ENCODE measurements around the gene TP73. TPM values are rescaled to one million over a fixed set of nuclear protein-coding genes. Genes with fewer than 3 reads are reported as not detected.

TP73 gene
- total and polyA plus RNA-seq, 2 experiments from 2014 or later = not detected

GRCh38 chr1:3640121-3640837 lies 12.0 kb upstream of the TP73 start:
- no peaks in the 10 kb centered on the region for H3F3A ChIP-seq (ENCODE audit: insufficient read depth)
- TF ChIP-seq EZH2phosphoT487 (IDR thresholded peaks at IDR 0.05; ENCODE audit: insufficient read depth, low read depth) = no peak
- TF ChIP-seq EZH2 (IDR thresholded peaks at IDR 0.05; ENCODE audit: insufficient read depth, poor library complexity, severe bottlenecking) = no peak
- no peaks in the 10 kb centered on the region for H3K4me1 ChIP-seq (ENCODE audit: insufficient read depth)
- no peak overlapping the region for H3K9ac ChIP-seq
- H3K4me3 ChIP-seq = no peak overlapping the region
- H3K9me2 ChIP-seq (ENCODE audit: insufficient read depth) = no peaks in the 10 kb centered on the region
- H3K27me3 ChIP-seq (replicated peaks; ENCODE audit: insufficient read depth) = no peaks in the 10 kb centered on the region
- no peaks in the 10 kb centered on the region for H3K79me2 ChIP-seq (ENCODE audit: insufficient read depth)
- peaks cover 4% of the 10 kb centered on the region; the same call in 1 of the 2 replicates for H3K36me3 ChIP-seq (ENCODE audit: low read depth)
- no peak overlapping the region for H3K4me2 ChIP-seq (ENCODE audit: unreplicated experiment)
- no peaks in the 10 kb centered on the region for H4K20me1 ChIP-seq (ENCODE audit: insufficient read depth)
- 90 to 95% methylated on average over 16 to 33 of the region's 36 CpGs for WGBS, 2 experiments (ENCODE audit: low coverage in 1 of 2, low lambda C conversion rate in 2 of 2, missing lambda C conversion rate in 2 of 2)
- H3K9me3 ChIP-seq (ENCODE audit: low read depth) = no peaks in the 10 kb centered on the region
- in situ Hi-C loops (cut with MboI) = no loop called here
- DNase-seq = no peak
- H2AFZ ChIP-seq = no peak overlapping the region
- no peak overlapping the region for H3K27ac ChIP-seq

DNA sequence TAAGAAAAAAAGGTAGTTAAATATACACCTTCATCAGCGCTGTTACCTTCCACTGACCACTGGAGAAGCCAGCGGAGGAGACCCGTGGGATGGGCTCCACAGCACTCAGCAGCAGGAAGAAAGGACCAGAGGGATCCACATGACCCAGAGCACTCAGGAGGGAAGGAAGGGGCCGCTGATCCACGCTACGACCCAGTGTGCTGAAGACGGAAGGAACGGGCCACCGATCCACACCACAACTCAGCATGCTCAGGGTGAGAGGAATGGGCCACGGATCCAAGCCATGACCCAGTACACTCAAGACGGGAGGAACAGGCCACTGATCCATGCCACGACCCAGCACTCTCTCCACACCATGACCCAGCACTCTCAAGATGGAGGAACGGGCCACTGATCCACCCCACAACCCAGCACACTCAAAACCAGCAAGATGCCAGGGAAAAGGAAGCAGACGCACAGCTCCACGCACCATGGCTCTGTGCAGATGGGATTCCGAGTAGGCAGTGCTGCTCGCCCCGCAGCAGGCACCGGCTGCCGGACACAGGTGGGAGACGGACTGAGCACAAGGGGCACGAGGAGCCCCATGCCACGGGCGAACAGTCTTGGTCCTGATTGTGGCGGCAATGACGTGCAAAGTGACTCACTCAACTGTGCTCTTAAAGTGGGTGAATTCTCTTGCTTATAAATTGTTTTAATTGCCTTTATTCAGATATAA lies 11.1 kb upstream of the TP73 start:
- H3K9me2 ChIP-seq (ENCODE audit: insufficient read depth) = no peaks in the 10 kb centered on the region
- H3K4me2 ChIP-seq (ENCODE audit: unreplicated experiment) = no peak overlapping the region
- no peak overlapping the region for H3K9ac ChIP-seq
- WGBS, 2 experiments (ENCODE audit: low coverage in 1 of 2, low lambda C conversion rate in 2 of 2, missing lambda C conversion rate in 2 of 2) = 92 to 94% methylated on average over 25 to 26 of the region's 26 CpGs
- no peak overlapping the region for H3K27ac ChIP-seq
- H3F3A ChIP-seq (ENCODE audit: insufficient read depth) = no peaks in the 10 kb centered on the region
- no peaks in the 10 kb centered on the region for H4K20me1 ChIP-seq (ENCODE audit: insufficient read depth)
- peaks cover 4% of the 10 kb centered on the region; the same call in 1 of the 2 replicates for H3K36me3 ChIP-seq (ENCODE audit: low read depth)
- H3K4me1 ChIP-seq (ENCODE audit: insufficient read depth) = no peaks in the 10 kb centered on the region
- no peak overlapping the region for H2AFZ ChIP-seq
- no peak for DNase-seq
- no peak for TF ChIP-seq EZH2 (IDR thresholded peaks at IDR 0.05; ENCODE audit: insufficient read depth, poor library complexity, severe bottlenecking)
- TF ChIP-seq EZH2phosphoT487 (IDR thresholded peaks at IDR 0.05; ENCODE audit: insufficient read depth, low read depth) = no peak
- in situ Hi-C loops (cut with MboI) = no loop called here
- H3K79me2 ChIP-seq (ENCODE audit: insufficient read depth) = no peaks in the 10 kb centered on the region
- H3K27me3 ChIP-seq (replicated peaks; ENCODE audit: insufficient read depth) = no peaks in the 10 kb centered on the region
- no peak overlapping the region for H3K4me3 ChIP-seq
- no peaks in the 10 kb centered on the region for H3K9me3 ChIP-seq (ENCODE audit: low read depth)

GRCh38 chr1:3641816-3642215 lies 10.5 kb upstream of the TP73 start:
- in situ Hi-C loops (cut with MboI) = no loop called here
- 88 to 92% methylated on average over 11 of the region's 11 CpGs for WGBS, 2 experiments (ENCODE audit: low coverage in 1 of 2, low lambda C conversion rate in 2 of 2, missing lambda C conversion rate in 2 of 2)

DNA sequence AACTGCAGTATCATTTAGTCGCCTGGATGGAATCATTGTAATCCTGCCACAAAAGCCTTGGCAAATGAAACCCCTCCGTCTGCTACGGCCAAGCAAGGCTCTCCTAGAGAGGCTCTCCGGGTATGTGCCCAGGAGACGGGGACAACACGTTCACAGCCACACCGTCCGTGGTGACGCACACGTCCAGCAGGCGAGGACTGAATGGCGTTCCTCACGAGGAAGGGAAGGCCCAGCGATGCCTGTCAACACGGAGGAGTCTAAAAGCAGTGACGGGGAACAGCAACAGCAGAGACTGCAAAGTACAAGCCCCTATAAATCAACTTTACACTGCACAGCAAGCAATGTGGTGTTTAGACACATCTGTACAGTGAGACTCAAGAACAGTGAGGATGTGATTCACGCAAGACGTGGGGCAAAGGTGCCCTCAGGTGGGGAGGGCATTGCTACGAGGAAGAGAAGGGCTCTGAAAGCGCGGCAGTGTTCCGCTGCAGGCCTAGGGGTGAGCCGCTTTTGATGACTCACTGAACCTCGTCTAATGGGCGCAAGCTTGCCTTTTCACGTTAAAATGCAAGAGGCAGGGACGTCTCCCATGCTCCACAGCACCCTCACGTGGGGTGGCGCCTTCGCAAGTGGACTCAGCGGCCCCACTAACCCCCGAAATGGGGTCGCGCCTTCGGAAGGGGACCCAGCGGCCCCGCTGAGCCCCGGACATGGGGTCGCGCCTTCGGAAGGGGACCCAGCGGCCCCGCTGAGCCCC lies 9.2 kb upstream of the TP73 start:
- 87 to 92% methylated on average over 37 to 42 of the region's 43 CpGs for WGBS, 2 experiments (ENCODE audit: low coverage in 1 of 2, low lambda C conversion rate in 2 of 2, missing lambda C conversion rate in 2 of 2)
- Histone ChIP-seq H3K4me1 (ENCODE audit: insufficient read depth) (no peaks in the 10 kb centered on the region), H3K36me3 (ENCODE audit: low read depth) (0 out of 2 replicates have a peak, but pooled peaks cover 4% of the 10 kb centered on the region), H3K27me3 (replicated peaks; ENCODE audit: insufficient read depth) (no peaks in the 10 kb centered on the region), H3K79me2 (ENCODE audit: insufficient read depth) (no peaks in the 10 kb centered on the region), H2AFZ (no peak overlapping the region), H4K20me1 (ENCODE audit: insufficient read depth) (no peaks in the 10 kb centered on the region), H3K4me2 (ENCODE audit: unreplicated experiment) (no peak overlapping the region), H3K4me3 (no peak overlapping the region), H3K9me2 (ENCODE audit: insufficient read depth) (no peaks in the 10 kb centered on the region), H3F3A (ENCODE audit: insufficient read depth) (no peaks in the 10 kb centered on the region), H3K9me3 (ENCODE audit: low read depth) (no peaks in the 10 kb centered on the region), H3K27ac (no peak overlapping the region), H3K9ac (no peak overlapping the region)
- in situ Hi-C loops (cut with MboI) = no loop called here
- DNase-seq = no peak
- TF ChIP-seq EZH2phosphoT487 (IDR thresholded peaks at IDR 0.05; ENCODE audit: insufficient read depth, low read depth) (no peak), EZH2 (IDR thresholded peaks at IDR 0.05; ENCODE audit: insufficient read depth, poor library complexity, severe bottlenecking) (no peak)

More at GRCh38 chr1:3641816-3642215, 10.5 kb upstream of the TP73 start:
- no peak overlapping the region for H2AFZ ChIP-seq
- H3K9me3 ChIP-seq (ENCODE audit: low read depth) = no peaks in the 10 kb centered on the region
- H3F3A ChIP-seq (ENCODE audit: insufficient read depth) = no peaks in the 10 kb centered on the region
- H3K27ac ChIP-seq = no peak overlapping the region
- peaks cover 5% of the 10 kb centered on the region; the same call in 1 of the 2 replicates for H3K36me3 ChIP-seq (ENCODE audit: low read depth)
- no peaks in the 10 kb centered on the region for H3K4me1 ChIP-seq (ENCODE audit: insufficient read depth)
- H3K9me2 ChIP-seq (ENCODE audit: insufficient read depth) = no peaks in the 10 kb centered on the region
- H3K4me3 ChIP-seq = no peak overlapping the region
- TF ChIP-seq EZH2 (IDR thresholded peaks at IDR 0.05; ENCODE audit: insufficient read depth, poor library complexity, severe bottlenecking) (no peak), EZH2phosphoT487 (IDR thresholded peaks at IDR 0.05; ENCODE audit: insufficient read depth, low read depth) (no peak)
- H4K20me1 ChIP-seq (ENCODE audit: insufficient read depth) = no peaks in the 10 kb centered on the region
- no peak overlapping the region for H3K9ac ChIP-seq
- H3K79me2 ChIP-seq (ENCODE audit: insufficient read depth) = no peaks in the 10 kb centered on the region
- DNase-seq = no peak
- H3K27me3 ChIP-seq (replicated peaks; ENCODE audit: insufficient read depth) = no peaks in the 10 kb centered on the region
- H3K4me2 ChIP-seq (ENCODE audit: unreplicated experiment) = no peak overlapping the region

Measured in GM23248 (cell line).